Tibial nerve (tissue), 4 donors: ENCODE results near the gene NTM. TPM values are rescaled to one million over a fixed set of nuclear protein-coding genes. Genes with fewer than 3 reads are reported as not detected.

Experiments
- DNase-seq, 2 donors: peaks; one replicate each; pipeline ENCODE4 v3.0.0-alpha.2; 2019; ENCODE audit warnings: low spot score in 2 of 2
- H3K27ac ChIP-seq, 4 donors: fragments of 200-600 bp; sonication (generic) in 3 of 4; one replicate each; pipeline ENCODE4 v1.5.1; 2017 to 2019; ENCODE audit warnings: mild to moderate bottlenecking in 1 of 4
- H3K27me3 ChIP-seq, 2 donors: fragments of 200-600 bp; sonication (generic) in 1 of 2; one replicate each; pipeline versions ENCODE4 v1.5.1 to v1.6.0; 2017 to 2019
- H3K36me3 ChIP-seq, 3 donors: fragments of 200-600 bp; sonication (generic); one replicate each; pipeline ENCODE4 v1.5.1; 2018 to 2019
- H3K4me1 ChIP-seq, 4 donors: fragments of 200-600 bp; sonication (generic) in 3 of 4; one replicate each; pipeline ENCODE4 v1.5.1; 2017 to 2019
- H3K4me3 ChIP-seq, 4 donors: fragments of 200-600 bp; sonication (generic) in 3 of 4; one replicate each; pipeline ENCODE4 v1.5.1; 2017 to 2019; ENCODE audit warnings: mild to moderate bottlenecking in 1 of 4, moderate library complexity in 1 of 4
- H3K9me3 ChIP-seq, 4 donors: fragments of 200-600 bp; sonication (generic) in 3 of 4; one replicate each; pipeline ENCODE4 v1.5.1; 2017 to 2019
- EP300 ChIP-seq, 2 donors: sonication (generic); formaldehyde crosslinking; IDR thresholded peaks; one replicate each; pipeline ENCODE4 v1.6.1; 2017; ENCODE audit warnings: antibody characterized with exemption in 2 of 2, mild to moderate bottlenecking in 1 of 2
- POLR2A ChIP-seq, 2 donors: fragments of 450-650 bp; IDR thresholded peaks; one replicate each; pipeline ENCODE4 v1.6.1; 2017; ENCODE audit warnings: antibody characterized with exemption in 2 of 2, mild to moderate bottlenecking in 2 of 2, moderate library complexity in 2 of 2
- WGBS, 2 donors: methylation state at CpG; one replicate each; pipeline ENCODE4 v1.1.5; 2018; 5-methylcytosine and 5-hydroxymethylcytosine counted together
- total RNA-seq, 4 donors: library from RNA; depleted of rRNA; stranded (reverse); fragments of >200 nt; gene quantifications; one replicate each; pipeline ENCODE4 v1.1.0, GENCODE V29; 2016
- TF ChIP-seq, protein P1 (sequence below), 5 experiments: fragments of 200-600 bp in 3 of 5; fragments of 450-650 bp in 2 of 5; sonication (generic) in 3 of 5; IDR thresholded peaks; one replicate each; pipeline ENCODE4 v1.5.1; 2016 to 2019; ENCODE audit warnings: antibody characterized with exemption in 5 of 5, mild to moderate bottlenecking in 3 of 5, moderate library complexity in 2 of 5

The NTM gene
- total RNA-seq, 4 donors from 2014 or later = 3.7 to 11.4 (median 10.8) TPM

DNA sequence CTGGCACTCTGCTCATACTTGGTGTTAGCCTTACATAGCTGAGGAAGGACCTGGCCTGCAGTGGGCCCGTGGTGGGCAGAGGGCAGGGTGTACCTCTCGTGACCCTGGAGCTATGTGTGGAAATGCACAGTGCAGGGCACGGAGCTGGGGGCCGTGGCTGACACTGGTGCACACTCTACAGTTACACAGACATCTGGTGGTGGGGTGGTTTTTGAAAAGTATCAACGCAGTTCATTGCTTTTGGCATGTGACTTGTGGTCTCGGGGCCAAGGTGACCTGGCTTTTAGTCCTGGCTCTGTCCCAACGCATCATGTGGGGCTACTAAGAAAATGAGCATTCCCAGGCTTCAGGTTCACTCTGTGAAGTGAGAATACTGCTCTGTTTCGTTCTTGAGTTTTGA is 553.6 kb downstream of the NTM start:
- no peak overlapping the region for H3K27ac ChIP-seq
- H3K27me3 ChIP-seq = no peaks in the 10 kb centered on the region
- H3K36me3 ChIP-seq = no peaks in the 10 kb centered on the region
- no peak for DNase-seq
- H3K4me3 ChIP-seq = no peak overlapping the region
- H3K9me3 ChIP-seq = no peaks in the 10 kb centered on the region
- 64 to 65% methylated on average over 8 of the region's 8 CpGs for WGBS, 2 donors
- peaks cover 0 to 10% (median 0%) of the 10 kb centered on the region in 4 donors for H3K4me1 ChIP-seq
- TF ChIP-seq POLR2A (IDR thresholded peaks at IDR 0.05) (no peak), EP300 (IDR thresholded peaks at IDR 0.05) (no peak)
- TF ChIP-seq, protein P1, sequence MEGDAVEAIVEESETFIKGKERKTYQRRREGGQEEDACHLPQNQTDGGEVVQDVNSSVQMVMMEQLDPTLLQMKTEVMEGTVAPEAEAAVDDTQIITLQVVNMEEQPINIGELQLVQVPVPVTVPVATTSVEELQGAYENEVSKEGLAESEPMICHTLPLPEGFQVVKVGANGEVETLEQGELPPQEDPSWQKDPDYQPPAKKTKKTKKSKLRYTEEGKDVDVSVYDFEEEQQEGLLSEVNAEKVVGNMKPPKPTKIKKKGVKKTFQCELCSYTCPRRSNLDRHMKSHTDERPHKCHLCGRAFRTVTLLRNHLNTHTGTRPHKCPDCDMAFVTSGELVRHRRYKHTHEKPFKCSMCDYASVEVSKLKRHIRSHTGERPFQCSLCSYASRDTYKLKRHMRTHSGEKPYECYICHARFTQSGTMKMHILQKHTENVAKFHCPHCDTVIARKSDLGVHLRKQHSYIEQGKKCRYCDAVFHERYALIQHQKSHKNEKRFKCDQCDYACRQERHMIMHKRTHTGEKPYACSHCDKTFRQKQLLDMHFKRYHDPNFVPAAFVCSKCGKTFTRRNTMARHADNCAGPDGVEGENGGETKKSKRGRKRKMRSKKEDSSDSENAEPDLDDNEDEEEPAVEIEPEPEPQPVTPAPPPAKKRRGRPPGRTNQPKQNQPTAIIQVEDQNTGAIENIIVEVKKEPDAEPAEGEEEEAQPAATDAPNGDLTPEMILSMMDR (IDR thresholded peaks at IDR 0.05) = no peak

DNA sequence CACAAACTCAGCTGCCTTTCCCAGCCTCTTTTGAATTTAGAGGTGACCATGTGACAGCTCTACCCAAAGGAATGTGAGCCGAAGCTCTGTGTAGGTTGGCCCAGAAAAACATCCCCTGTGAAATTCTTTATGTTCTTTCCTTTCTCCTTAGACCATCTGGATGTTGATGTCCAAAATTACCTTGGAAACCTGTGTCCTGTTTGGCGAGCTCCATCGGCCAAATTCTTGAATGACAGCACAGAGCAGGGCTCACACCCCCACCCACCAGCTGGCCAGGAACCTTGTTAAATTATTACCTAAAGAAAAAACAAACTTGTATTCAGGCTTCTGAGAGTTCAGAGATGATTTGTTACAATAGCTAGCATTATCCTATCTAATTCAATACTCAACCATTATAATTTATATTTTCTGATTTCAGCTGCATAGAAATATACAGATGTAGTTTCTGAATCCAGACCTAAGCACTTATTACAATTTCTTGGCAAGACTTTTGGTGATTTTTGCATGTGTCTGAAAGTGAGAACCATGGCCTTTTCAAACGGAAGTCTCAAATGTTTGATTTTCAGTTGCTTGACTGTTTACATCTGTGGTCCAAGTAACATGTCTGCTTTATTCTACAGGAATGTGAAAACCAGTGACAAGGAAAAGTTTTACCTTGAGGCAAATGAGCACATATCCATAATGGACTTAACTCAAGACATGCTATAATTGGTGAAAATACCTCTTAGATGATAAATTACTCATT is 554.2 kb downstream of the NTM start:
- Histone ChIP-seq H3K4me3 (no peak overlapping the region), H3K27ac (no peak overlapping the region), H3K27me3 (no peaks in the 10 kb centered on the region), H3K9me3 (no peaks in the 10 kb centered on the region), H3K4me1 (peaks cover 0 to 10% (median 0%) of the 10 kb centered on the region in 4 donors), H3K36me3 (no peaks in the 10 kb centered on the region)
- 41 to 44% methylated on average over 4 of the region's 4 CpGs for WGBS, 2 donors
- DNase-seq = no peak
- TF ChIP-seq, protein P1 (IDR thresholded peaks at IDR 0.05) = no peak
- TF ChIP-seq POLR2A (IDR thresholded peaks at IDR 0.05) (no peak), EP300 (IDR thresholded peaks at IDR 0.05) (no peak)

DNA sequence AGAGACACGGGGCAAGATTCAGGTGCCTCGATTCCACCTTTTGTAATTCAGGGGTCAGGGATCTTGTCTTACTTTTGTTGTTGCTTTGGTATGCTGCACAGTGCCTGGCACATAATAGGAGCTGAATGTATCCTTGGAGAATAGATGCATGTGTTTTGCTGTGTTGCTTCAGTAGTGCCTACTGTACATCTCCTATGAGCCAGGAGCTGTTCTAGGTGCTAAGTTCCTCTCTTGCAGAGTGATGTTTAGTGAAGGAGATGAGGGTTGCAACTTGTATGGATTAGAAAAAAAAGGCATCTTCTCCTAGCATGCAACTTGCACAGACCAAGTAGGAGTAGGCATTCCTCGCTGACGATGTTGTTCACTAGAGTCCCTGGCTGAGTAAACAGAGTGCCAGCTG is 555.4 kb downstream of the NTM start:
- WGBS, 2 donors = 89 to 95% methylated on average over 4 of the region's 4 CpGs
- H3K27ac ChIP-seq = no peak overlapping the region
- TF ChIP-seq POLR2A (IDR thresholded peaks at IDR 0.05) (no peak), EP300 (IDR thresholded peaks at IDR 0.05) (no peak)
- TF ChIP-seq, protein P1 (IDR thresholded peaks at IDR 0.05) = no peak
- H3K4me1 ChIP-seq = peaks cover 0 to 10% (median 0%) of the 10 kb centered on the region in 4 donors
- H3K4me3 ChIP-seq = no peak overlapping the region
- H3K36me3 ChIP-seq = no peaks in the 10 kb centered on the region
- no peaks in the 10 kb centered on the region for H3K9me3 ChIP-seq
- no peaks in the 10 kb centered on the region for H3K27me3 ChIP-seq
- DNase-seq = no peak

DNA sequence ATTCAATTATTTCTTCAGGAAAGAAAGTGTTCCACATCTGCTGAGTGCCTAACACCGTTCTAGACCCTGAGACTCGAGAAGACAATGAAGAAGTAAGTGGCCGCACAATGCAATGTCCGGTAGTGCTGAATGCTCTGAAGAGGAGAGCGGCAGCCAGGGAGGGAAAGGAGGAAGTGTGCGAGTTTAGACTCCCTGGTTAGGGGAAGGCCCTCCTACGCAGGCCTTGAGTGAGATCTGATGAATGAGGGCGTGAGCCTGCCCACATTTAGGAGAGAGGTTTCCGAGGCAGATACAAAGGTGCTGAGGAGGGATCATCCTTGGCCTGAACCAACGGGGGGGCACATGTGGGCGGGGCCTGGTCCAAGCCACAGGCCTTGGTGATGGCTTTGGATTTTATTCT is 558.6 kb downstream of the NTM start:
- no peak overlapping the region for H3K4me3 ChIP-seq
- no peak for DNase-seq
- no peaks in the 10 kb centered on the region for H3K27me3 ChIP-seq
- TF ChIP-seq, protein P1 (IDR thresholded peaks at IDR 0.05) = no peak
- TF ChIP-seq EP300 (IDR thresholded peaks at IDR 0.05) = no peak
- no peak for TF ChIP-seq POLR2A (IDR thresholded peaks at IDR 0.05)
- H3K36me3 ChIP-seq = no peaks in the 10 kb centered on the region
- peaks cover 0 to 6% (median 0%) of the 10 kb centered on the region in 4 donors for H3K4me1 ChIP-seq
- no peaks in the 10 kb centered on the region for H3K9me3 ChIP-seq
- H3K27ac ChIP-seq = no peak overlapping the region
- WGBS, 2 donors = 72 to 77% methylated on average over 11 of the region's 11 CpGs

DNA sequence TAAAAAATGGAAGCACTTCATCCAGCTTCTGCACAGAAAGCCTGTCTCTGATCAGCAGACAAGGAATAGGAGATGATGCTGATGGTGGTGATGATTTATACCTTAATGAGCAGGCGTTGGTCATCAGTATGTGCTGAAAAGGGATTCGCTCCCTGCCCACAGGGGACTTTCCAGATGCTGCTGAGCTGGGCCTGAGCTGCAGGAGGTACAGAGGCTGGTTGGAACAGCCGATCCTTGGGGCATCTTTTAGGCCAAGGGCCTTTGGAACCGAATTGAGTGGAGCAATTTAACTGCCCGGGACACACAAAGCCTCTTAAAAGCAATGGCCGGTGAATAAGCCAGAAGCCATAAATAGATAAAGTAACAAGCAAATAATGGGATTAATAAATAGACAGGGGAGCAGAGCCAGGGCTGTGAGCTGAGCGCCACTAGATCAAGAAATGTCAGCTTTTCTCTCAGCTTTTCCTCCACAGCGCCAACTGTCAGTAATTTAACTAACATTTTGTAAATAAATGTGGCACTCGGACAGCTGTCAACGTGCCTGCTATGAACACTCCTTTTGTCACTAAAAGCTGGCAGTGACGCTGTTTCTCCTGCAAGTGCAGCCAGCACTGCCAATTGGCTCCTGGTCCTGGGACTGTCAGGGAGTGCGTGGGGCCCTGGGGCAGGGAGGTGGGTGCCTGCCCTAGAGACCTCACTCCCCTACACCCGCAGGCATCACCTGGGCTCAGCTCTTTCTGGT is 562.3 kb downstream of the NTM start:
- no peak overlapping the region for H3K4me3 ChIP-seq
- TF ChIP-seq, protein P1 (IDR thresholded peaks at IDR 0.05) = no peak
- TF ChIP-seq EP300 (IDR thresholded peaks at IDR 0.05) (no peak), POLR2A (IDR thresholded peaks at IDR 0.05) (no peak)
- no peaks in the 10 kb centered on the region for H3K36me3 ChIP-seq
- H3K27ac ChIP-seq = no peak overlapping the region
- no peak for DNase-seq
- 54 to 55% methylated on average over 13 of the region's 13 CpGs for WGBS, 2 donors
- H3K9me3 ChIP-seq = no peaks in the 10 kb centered on the region
- no peaks in the 10 kb centered on the region for H3K27me3 ChIP-seq
- no peaks in the 10 kb centered on the region for H3K4me1 ChIP-seq
